ENCODE measurements around the gene ZNF772.

The ZNF772 gene

GRCh38 chr19:57437931-57438330, 39.4 kb downstream of the ZNF772 start:
- no peak overlapping the region for H3K4me3 ChIP-seq (ENCODE audit: low read depth, low read length)
- no peak for DNase-seq (ENCODE audit: low read depth)

GRCh38 chr19:57436417-57436816, 40.9 kb downstream of the ZNF772 start:
- no peak for DNase-seq (ENCODE audit: low read depth)
- H3K4me3 ChIP-seq (ENCODE audit: low read depth, low read length), result peak overlapping the region; percentile 78

- peak within 1 kb of the TSS; percentile 78 for H3K4me3 ChIP-seq (ENCODE audit: low read depth, low read length)
- DNase-seq (ENCODE audit: low read depth), result peak; percentile 92
Observed at GRCh38 chr19:57435062-57435978, 42.0 kb downstream of the ZNF772 start, which contains the start of gene ZNF749. TSS of gene ZNF749 (plus strand) at chr19:57435325. CDS start at chr19:57435579, 254 bp downstream.

GRCh38 chr19:57434386-57435061, 42.8 kb downstream of the ZNF772 start:
- no peak for DNase-seq (ENCODE audit: low read depth)
- peak overlapping the region; percentile 78 for H3K4me3 ChIP-seq (ENCODE audit: low read depth, low read length)

GRCh38 chr19:57421037-57421436, 56.3 kb downstream of the ZNF772 start:
- no peak for DNase-seq (ENCODE audit: low read depth)

GRCh38 chr19:57419439-57419838, 57.9 kb downstream of the ZNF772 start:
- H3K4me3 ChIP-seq (ENCODE audit: low read depth, low read length), result no peak overlapping the region
- DNase-seq (ENCODE audit: low read depth), result no peak

More at GRCh38 chr19:57421037-57421436, 56.3 kb downstream of the ZNF772 start:
- no peak overlapping the region for H3K4me3 ChIP-seq (ENCODE audit: low read depth, low read length)
